ENCODE results near the gene PLEKHA6.

Gene PLEKHA6

GRCh38 chr1:204353213-204353910 is 6.4 kb downstream of the PLEKHA6 start:
- DNase-seq: no peak

- DNase-seq: peak; percentile 61
Measured at GRCh38 chr1:204350857-204351573, 8.7 kb downstream of the PLEKHA6 start.

DNA sequence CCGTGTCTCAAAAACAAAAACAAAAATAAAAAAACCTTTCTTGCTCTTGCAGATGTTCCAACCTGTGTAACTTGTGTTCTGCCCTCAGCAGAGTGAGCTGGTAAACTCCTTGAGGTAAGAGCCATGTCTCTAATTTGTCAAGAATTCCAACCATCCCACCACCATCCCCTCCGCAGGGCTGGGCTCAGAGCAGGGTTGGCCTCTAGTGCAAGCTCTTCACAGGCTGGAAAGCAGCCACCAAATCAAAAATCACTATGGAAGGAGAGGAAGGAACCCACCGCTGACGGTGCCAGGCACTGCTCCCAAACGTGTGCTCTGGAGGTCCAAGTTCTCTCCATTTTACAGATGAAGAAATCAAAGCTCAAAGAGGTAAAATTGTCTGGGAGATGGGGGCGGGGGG is 9.4 kb downstream of the PLEKHA6 start:
- DNase-seq: no peak

DNA sequence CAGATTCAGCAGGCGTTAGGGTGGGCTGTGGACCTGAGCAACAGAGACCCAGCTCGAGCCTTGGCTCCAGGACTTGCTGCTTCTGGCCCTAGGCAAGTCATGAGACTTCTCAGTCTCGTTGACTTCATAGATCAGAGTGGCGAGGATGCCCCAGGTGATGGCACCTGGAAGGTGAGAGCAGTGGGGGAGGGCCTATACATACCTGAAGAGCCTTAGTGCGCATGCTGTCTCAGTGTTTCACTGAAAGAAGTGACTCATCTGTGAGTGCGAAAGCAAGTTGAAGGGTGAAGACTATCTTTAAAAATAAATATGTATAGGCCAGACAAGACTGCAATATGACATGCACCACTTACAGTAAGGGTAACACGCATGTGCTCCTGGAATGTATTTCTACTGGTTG is 10.1 kb downstream of the PLEKHA6 start:
- no peak for DNase-seq

- peak; percentile 40 for DNase-seq
Measured at GRCh38 chr1:204348722-204349121, 11.0 kb downstream of the PLEKHA6 start.

DNA sequence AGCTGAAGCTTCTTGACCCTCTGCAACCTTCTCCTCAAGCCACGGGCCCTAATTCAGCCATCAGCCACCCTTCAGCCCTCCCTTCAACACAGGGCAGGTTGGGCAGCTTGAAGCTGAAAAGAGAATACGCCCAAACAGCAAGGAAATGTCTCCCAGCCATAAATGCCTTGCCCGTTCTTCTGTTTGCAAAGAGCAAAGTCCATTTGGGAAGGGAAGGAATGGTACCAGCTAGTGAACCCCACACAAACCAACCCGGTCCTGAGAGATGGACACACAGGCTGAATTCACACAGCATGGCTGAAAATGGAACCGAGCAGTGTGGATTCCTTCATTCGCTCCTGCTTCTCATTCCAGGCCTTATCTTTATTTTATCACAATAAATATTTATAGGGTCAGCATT is 11.5 kb downstream of the PLEKHA6 start:
- no peak for DNase-seq

- no peak for DNase-seq
Measured at GRCh38 chr1:204345941-204346645, 13.6 kb downstream of the PLEKHA6 start.

- no peak for DNase-seq
Measured at GRCh38 chr1:204345438-204345841, 14.3 kb downstream of the PLEKHA6 start.

GRCh38 chr1:204344665-204345355 is 14.9 kb downstream of the PLEKHA6 start:
- DNase-seq: no peak

GRCh38 chr1:204343802-204344201 is 15.9 kb downstream of the PLEKHA6 start:
- no peak for DNase-seq

- no peak for DNase-seq
Measured at GRCh38 chr1:204343247-204343646, 16.5 kb downstream of the PLEKHA6 start.

DNA sequence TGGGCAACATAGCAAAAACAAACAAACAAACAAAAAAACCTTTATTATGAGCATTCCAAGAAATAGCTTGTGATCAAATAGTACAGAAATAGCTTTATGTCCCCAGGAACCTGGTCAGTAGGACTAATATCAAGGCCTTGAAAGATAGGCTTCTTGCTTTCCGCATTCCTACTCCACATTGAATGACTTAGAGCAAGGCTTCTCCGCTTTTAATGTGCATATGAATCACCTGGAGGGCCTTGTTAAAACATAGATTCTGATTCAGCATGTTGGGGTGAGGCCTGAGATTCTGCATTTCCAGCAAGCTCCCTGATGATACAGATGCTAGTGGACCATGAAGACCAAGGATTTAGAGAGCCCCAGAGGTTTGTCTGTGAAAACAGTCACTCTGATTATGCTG is 17.4 kb downstream of the PLEKHA6 start:
- no peak for DNase-seq

DNA sequence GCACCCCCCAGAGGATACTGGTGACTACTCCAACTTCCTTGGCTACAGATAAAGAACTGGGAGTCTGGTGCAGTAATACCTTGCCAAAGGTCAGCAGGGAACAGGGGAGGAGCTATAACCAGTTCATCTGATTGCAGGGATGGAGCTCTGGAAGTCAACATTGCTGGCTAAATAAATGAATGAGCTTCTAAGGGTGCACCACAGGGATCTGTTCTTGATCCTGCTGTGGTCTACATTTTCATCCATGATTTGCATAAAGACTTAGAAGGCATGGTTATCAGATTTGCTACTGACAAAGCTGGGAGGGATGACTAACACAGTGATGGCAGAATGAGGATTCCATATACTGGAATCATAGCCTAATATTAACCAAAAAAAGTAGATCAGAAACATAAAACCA is 18.3 kb downstream of the PLEKHA6 start:
- DNase-seq: peak; percentile 65

GRCh38 chr1:204340081-204340889 is 19.4 kb downstream of the PLEKHA6 start:
- DNase-seq: no peak

DNA sequence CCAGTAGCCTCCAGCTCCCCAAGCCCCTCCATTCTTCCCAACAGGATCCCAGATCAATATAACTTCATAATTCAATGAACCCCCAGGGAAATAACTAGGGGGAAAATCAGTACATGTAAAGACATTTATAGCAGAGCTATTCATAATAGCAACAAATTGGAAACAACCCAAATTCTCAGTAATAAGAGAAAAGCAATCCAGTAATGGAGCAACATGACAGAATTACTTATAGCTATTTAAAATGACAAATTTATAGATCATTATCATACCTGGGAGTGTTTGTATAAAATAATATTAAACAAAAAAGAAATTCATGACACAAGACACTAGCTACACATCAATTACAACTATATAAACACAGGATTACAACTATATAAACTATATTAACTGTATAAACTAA is 20.2 kb downstream of the PLEKHA6 start:
- DNase-seq: no peak

DNA sequence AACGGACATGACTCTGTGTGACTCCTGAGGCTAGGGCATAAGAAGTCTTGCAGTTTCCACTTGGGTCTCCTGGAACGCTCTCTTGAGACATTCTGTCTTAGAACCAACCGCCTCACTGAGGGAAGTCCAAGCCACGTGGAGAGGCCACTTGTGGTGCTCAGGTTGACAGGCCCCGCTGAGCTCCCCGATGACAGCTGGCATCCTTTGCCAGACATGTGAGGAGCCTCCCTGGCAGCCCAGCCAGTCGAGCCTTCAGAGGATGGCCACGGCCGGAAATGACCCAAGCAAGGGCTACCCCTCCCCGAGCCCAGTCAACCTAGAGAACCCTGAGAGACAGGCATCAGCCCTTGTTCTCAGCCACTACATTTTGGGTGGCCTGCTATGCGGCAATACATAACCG is 20.7 kb downstream of the PLEKHA6 start:
- DNase-seq: no peak

- no peak for DNase-seq
Measured at GRCh38 chr1:204338360-204338759, 21.4 kb downstream of the PLEKHA6 start.

DNA sequence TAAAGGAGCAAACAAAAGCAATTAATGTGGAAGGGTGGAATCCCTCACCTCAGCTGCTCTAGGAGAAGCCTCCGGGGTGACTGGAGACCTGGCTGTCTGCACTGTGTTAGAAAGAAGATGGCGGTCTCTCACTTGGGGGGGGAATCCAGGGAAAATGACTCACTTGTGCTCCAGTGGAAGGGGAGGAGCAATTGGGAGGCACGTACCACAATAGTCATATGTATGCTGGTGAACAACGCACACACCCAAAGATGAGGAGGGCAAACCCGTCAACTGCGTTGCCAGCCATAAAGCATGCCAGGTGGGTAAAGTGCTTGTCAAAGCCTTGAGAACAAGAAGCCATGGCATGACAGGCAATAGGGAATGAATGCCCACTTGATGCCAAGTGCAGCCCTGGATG is 22.1 kb downstream of the PLEKHA6 start:
- no peak for DNase-seq

DNA sequence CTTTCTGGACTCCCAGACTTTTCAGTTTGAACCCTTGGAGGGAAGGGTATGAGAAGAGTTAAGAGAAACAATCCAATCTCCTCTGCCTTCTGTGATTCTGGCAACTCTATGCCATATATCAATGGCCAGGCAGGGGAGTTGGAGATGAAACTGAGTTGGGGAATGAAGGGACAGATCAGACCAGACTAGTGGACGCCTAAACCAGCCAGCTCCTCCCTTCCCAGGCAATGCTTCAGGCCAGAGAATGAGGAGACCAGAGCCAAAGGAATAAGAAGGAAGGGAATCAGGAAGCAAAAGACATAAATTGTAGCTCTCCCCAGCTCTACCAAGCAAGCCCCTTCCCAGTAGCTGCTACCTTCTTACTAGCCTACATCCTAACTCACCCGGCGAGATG is 22.7 kb downstream of the PLEKHA6 start:
- DNase-seq: no peak

DNA sequence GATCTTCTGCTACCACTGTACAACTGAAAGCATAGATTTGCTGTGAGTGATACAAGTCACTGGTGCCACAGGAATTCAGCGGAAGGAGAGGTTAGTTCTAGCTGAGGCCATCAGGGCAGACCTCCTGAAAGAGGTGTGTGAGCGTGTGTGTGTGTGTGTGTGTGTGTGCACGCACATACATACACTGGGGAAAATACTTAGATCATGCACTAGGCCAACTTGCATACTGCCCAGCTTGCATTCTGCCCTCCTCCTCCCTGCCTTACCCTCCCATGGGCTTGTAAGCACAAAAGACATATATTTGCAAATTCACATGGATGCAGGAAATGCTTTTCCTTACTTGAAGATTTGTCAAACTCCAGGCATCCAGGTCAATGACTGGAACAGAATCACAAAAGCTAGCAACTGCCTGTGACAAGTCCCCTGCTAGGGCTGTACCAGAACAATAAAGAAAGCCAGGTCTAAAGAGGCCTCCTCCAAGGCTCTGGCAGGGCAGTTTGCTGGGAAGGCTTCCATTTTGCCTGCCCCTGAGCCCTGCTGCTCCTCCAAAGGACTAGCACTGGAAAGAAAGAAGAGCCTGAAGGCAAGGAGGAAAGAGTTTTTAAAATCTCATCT is 23.2 kb downstream of the PLEKHA6 start:
- DNase-seq: no peak

- DNase-seq: no peak
Measured at GRCh38 chr1:204335533-204335932, 24.2 kb downstream of the PLEKHA6 start.

GRCh38 chr1:204335085-204335484 is 24.6 kb downstream of the PLEKHA6 start:
- DNase-seq: peak; percentile 42

Data from fibroblast of skin of back (primary cell).